Umbilical cord (tissue), 2 donors: ENCODE measurements around the gene CSH1. TPM values are rescaled to one million over a fixed set of nuclear protein-coding genes. Genes with fewer than 3 reads are reported as not detected.
A peak's percentile ranks its signal among the peaks of the same experiment; 100 is the strongest.
"Not testable (repeated sequence)": the region's sequence is repeated elsewhere in the genome, so short reads cannot be mapped to it uniquely, and the experiment has no call there.

ENCODE experiments used
- DNase-seq: peaks from one replicate; pipeline ENCODE4 v3.0.0-alpha.2; 2015; ENCODE audit warnings: low spot score
- total RNA-seq: library from RNA; depleted of rRNA; stranded (reverse); fragments of >200 nt; gene quantifications from one replicate; pipeline ENCODE4 v1.2.3, GENCODE V29; 2014; ENCODE audit warnings: low replicate concordance; ENCODE audit not compliant: insufficient read depth

Gene CSH1
- total RNA-seq: 0.72 TPM

- not testable (repeated sequence) for DNase-seq
Observed at GRCh38 chr17:63896524-63897354, at the start of gene CSH1. TSS of gene CSH1 (minus strand) at chr17:63896574. CDS start at chr17:63896511, 63 bp downstream.

DNA sequence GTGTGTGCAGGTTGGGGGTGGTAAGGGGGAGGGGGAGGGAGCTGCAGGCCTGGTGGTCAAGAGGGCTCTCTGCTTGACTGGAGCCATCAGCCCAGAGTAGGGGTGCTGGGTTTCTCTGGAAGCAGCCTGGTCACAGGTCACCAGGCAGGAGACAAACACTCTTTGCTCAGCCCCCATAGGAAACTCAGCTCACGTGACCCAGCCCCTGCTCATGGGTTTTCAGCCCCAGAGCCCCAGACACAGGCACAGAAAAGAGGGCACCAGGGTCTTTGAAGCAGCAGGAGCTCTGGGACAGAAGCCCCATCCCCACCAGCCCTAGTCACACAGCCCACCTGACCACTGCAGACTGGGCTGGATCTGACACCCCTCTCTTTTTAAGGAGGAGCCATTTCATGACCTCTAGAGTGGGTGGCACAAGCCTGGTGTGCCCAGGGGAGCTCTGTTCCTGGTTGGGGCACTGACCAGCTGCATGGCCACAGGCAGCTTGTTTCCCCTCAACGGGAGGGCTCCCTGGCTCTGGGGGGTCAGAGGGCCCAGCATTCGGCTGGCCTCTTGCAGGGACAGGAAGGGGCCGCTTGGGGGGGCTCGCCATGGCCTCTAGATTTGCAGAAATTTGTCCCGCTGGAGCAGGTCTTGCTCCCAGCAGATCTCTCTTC lies 49.5 kb upstream of the CSH1 start:
- no peak for DNase-seq

- no peak for DNase-seq
Observed at GRCh38 chr17:63944736-63945499, 48.5 kb upstream of the CSH1 start.

DNA sequence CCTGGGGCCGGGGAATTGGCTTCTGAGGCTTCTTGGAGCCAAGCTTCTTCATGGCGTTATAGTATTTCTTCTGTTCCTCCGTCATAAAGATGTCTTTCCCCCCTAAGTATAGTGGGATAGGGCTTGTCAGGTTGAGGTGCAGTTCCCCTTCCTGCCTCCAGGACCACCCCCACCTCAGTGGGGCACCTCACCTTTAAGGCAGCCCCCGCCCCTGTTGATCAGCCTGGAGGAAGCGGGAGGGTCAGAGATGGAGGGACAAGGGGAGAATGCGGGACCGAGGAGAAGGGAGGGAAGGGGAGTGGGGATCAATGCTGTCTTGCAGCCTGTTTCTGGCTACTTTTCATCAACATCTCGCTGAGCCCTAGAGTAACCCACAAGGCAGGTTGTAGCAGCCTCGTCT lies 47.4 kb upstream of the CSH1 start:
- DNase-seq: no peak

DNA sequence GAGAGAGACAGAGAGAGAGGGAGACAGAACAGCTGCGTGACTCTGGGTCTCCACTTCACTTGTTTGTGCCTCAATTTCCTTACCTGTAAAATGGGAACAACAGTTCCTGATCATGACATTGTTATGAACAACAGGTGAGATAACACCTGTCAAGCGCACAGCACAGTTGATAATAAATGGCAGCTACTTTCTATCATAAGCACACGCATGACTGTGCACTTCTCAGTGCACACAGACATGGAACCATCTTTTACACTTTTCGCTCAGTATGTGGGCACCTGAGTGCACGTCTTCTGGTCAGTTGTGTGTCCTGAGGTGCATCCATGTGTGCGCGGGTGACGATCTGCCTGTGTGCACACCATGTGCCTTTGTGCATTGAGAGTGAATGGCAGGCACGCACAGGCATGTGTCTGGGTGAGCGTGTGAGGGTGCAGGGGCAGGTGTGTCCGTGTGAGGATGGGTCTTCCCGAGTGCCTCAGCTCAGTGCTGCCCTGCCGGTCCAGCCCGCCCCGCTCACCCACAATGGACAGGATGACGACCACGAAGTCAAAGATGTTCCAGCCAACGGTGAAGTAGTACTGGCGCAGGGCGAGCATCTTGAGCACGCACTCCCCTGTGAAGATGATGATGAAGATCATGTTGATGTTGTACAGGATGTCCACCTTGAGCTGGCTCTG lies 46.1 kb upstream of the CSH1 start:
- no peak for DNase-seq

DNA sequence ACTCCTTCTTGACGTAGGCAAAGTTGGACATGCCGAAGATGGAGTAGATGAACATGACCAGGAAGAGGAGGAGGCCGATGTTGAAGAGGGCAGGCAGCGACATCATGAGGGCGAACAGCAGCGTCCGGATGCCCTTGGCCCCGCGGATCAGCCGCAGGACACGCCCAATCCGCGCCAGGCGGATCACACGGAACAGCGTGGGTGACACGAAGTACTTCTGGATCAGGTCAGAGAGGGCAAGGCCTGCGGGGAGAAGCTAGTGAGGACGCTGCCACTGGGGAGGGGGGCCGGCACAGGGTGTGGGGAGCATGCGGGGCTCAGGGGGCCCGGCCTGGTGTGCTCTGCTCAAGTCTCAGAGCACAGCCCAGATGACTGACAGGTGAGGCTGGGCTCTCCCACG lies 45.4 kb upstream of the CSH1 start:
- DNase-seq: no peak

DNA sequence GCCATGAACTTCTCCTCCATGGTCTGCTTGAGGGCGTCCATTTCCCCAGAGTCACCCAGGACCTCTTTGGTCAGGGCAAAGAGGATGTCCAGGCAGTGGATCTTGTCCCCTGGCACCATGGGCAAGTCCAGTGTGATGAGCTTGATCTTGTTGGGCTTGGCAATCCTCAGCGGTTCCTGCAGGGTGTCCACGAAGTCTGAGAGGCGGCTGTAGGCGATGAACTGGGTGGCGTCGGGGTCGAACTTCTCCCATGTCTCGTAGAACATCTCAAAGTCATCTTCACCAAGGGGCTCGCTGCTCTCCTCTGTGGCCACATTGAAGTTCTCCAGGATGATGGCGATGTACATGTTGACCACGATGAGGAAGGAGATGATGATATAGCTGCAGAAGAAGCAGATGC lies 44.8 kb upstream of the CSH1 start:
- no peak for DNase-seq

GRCh38 chr17:63940584-63940983 lies 44.2 kb upstream of the CSH1 start:
- DNase-seq: no peak

- no peak for DNase-seq
Observed at GRCh38 chr17:63939884-63940283, 43.5 kb upstream of the CSH1 start.

DNA sequence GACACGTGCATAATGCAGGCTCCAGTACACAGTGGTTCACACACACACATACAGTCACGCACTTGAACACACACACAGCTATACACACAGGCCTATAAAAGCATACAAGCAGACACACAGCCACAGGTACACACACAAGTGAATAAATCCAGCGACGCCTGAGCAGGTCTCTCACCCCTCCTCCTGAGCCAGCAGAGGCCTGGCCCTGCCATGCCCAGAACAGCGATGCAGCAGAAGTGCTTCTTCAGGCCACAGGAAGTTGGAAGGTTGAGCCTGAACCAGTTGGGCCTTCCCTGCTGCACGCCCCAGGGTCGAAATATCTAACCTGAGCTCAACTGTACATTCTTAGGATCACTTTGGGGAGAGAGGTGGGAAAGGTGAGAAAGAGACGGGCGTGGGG lies 43.0 kb upstream of the CSH1 start:
- DNase-seq: no peak

DNA sequence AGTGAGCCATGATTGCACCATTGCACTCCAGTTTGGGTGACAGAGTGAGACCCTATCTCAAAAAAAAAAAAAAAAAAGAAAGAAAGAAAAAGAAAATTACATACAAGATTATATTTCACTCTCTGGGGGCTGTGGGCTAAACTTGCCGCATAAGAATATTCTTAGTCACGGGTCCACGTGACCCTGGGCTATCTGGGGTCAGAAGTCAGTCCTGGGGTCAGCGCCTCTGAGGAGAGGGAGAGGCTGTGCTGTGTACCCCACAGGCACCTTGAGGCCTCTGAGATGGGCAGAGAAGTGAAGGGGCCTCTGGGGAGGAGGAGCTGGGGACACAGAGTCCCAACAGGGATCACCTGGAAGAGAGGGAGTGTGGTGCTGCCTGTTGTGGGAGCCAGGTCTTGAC lies 41.5 kb upstream of the CSH1 start:
- no peak for DNase-seq

DNA sequence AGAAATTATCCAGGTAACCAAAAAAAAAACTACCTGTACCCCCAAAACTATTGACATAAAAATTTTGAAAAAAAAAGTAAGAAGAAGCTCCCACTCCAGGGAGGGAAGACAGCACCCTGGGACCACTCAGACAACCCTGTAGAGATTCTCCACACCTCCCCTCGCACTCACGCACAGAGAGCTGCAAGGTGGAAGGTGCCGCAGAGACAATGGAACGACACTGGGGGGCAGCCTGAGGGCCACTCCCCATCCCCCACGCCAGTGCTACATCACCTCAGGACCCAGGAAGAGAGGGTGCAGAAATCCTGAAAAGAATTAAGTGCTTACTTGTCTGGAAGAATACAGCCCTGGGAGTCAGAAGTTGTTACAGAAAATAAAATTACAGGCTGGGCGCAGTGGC lies 40.9 kb upstream of the CSH1 start:
- no peak for DNase-seq

DNA sequence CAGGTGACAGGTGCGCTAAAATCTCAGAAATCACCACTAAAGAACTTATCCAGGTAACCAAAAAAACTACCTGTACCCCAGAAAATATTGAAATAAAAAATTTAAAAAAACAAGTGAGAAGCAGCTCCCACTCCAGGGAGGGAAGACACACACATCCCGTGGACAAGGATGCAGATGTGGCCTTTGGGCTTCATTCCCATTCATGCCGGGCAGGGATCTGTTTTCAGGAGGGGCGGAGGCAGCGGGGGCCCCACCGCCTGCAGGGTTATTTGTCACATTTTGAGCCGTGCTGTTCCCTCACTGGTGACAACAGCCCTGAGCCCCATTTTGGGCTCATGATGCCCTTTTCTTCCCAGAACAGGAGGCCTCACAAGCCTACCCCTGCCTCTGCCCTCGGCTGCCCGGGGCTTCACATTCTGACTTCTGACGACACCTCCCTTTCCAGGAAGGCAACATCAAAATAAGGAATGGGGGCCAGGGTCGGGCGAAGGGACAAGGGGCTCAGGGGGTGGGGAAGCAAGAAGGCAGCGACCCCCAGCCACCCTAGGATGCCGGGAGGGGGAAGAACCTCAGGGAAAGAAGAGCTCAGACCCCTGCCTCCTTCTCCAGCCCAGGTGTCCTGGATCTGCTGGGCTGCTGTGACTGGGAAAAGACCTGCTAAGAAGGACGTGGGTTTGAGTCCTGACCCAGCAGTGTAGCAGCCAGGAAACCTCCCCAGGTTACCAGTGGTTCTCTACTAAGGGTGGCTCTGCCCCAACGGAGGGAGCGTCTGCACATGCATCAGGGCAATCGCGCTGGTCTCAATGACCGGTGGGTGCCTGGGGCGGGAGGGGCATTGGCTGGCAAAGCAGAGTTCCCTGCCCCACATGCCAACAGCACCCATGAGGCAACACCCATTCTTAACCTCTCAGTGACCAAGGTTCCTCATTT lies 38.1 kb upstream of the CSH1 start:
- no peak for DNase-seq

- no peak for DNase-seq
Observed at GRCh38 chr17:63933598-63933997, 37.2 kb upstream of the CSH1 start.

DNA sequence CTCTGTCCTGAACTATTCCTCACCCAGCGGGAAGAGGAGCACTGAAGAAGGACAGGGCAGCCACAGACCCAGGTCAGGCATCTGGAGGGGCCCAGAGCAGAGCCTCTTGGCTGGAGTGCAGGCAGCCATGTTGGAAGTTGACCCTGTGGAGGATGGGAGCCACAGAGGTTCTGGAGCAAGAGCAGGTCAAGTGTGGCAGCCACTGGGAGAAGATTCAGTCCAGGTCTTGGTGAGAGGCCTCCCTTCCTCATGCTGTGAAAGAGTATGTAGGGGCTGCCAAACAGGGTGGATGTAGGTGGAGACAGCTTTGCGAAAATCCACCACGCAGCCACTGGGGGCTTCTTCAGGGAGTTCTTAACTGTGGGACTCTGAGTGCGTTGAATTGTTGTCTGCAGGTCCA lies 36.3 kb upstream of the CSH1 start:
- no peak for DNase-seq

GRCh38 chr17:63931981-63932561 lies 35.7 kb upstream of the CSH1 start, which contains the start of gene CD79B:
TSS of gene CD79B (minus strand) at chr17:63932331. CDS start at chr17:63932261, 70 bp downstream.
- DNase-seq: no peak

DNA sequence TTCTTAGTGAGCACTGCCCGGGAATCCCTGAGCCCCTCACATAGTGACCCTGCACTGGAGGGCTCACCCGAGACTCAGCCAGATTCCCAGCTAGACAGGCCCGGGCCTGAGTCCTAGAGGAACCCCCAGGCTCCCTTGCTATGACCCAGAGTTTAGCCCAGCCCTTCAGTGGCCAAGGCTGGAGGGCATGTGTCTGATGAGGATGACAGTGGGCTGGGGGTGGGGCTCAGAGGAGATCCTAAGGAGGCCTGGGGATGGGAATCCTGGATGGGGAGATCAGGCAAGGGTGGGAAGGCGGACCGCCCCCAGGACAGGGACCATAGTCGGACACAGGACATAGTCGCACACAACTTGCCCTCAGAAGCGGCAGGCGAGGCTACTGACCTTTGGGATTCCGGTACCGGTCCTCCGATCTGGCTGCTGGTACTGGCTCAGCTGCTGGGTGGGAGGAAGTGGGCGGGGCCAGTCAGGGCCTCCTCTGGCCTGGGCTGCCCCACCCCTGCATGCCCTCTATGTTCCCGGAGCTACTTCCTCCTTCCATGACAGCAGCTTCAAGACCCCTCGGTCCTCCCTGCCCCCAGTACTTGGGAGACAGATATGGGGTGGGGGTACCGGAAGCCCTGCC lies 34.7 kb upstream of the CSH1 start:
- DNase-seq: peak; percentile 10

- peak; percentile 10 for DNase-seq
Observed at GRCh38 chr17:63929860-63930766, 33.7 kb upstream of the CSH1 start.
